Natural killer cell (primary cell): Measurements from ENCODE around the gene AKAP13. TPM values are rescaled to one million over a fixed set of nuclear protein-coding genes. Genes with fewer than 3 reads are reported as not detected.
A peak's percentile ranks its signal among the peaks of the same experiment; 100 is the strongest.

Source experiments
- ATAC-seq, 3 donors: fragments of 150-1000 bp in 2 of 3; fragments of 200-7000 bp in 1 of 3; cut with Tn5 transposase; 1 replicate in 1 of 3; 2 replicates in 2 of 3; pipeline ENCODE4 v1.10.0; 2021; ENCODE audit warnings: mild to moderate bottlenecking in 2 of 3, moderate library complexity in 2 of 3
- DNase-seq, 2 donors: peaks; one replicate each; pipeline versions ENCODE4 v3.0.0 to v3.0.0-alpha.2; 2013 to 2021; ENCODE audit warnings: mixed read lengths in 1 of 2
- H3K27ac ChIP-seq: one replicate; pipeline ENCODE4 v1.5.1; 2013; ENCODE audit warnings: mild to moderate bottlenecking, low read length
- H3K27me3 ChIP-seq: one replicate; pipeline ENCODE4 v1.6.1; 2013; ENCODE audit warnings: low read length; ENCODE audit not compliant: control insufficient read depth, insufficient read depth
- H3K36me3 ChIP-seq: one replicate; pipeline ENCODE4 v1.6.1; 2013; ENCODE audit warnings: low read length; ENCODE audit not compliant: control insufficient read depth, insufficient read depth
- H3K4me1 ChIP-seq: one replicate; pipeline ENCODE4 v1.6.1; 2013; ENCODE audit warnings: low read length; ENCODE audit not compliant: control insufficient read depth, insufficient read depth
- H3K4me3 ChIP-seq: one replicate; pipeline ENCODE4 v1.5.1; 2013; ENCODE audit warnings: low read length
- H3K9me3 ChIP-seq: one replicate; pipeline ENCODE4 v1.6.1; 2013; ENCODE audit warnings: low read length; ENCODE audit not compliant: control insufficient read depth, insufficient read depth
- H3K27ac Mint-ChIP-seq, 2 donors: one replicate each; pipeline ENCODE4 v1.8.0; 2022; ENCODE audit warnings: mild to moderate bottlenecking in 2 of 2, mixed read lengths in 2 of 2, moderate library complexity in 1 of 2
- H3K27me3 Mint-ChIP-seq, 2 donors: one replicate each; pipeline ENCODE4 v1.8.0; 2022; ENCODE audit warnings: low read depth in 2 of 2, mixed read lengths in 2 of 2
- H3K36me3 Mint-ChIP-seq: one replicate; pipeline ENCODE4 v1.8.0; 2022; ENCODE audit warnings: mixed read lengths
- H3K4me1 Mint-ChIP-seq, 2 donors: one replicate each; pipeline ENCODE4 v1.8.0; 2022; ENCODE audit warnings: mixed read lengths in 2 of 2
- H3K4me3 Mint-ChIP-seq: one replicate; pipeline ENCODE4 v1.8.0; 2022; ENCODE audit warnings: mild to moderate bottlenecking, moderate library complexity, mixed read lengths
- H3K9me3 Mint-ChIP-seq, 2 donors: one replicate each; pipeline ENCODE4 v1.8.0; 2022; ENCODE audit warnings: mixed read lengths in 2 of 2
- WGBS: methylation state at CpG from one replicate; pipeline ENCODE4 v1.1.7; 2013; ENCODE audit warnings: missing lambda C conversion rate; ENCODE audit not compliant: insufficient coverage; 5-methylcytosine and 5-hydroxymethylcytosine counted together
- intact Hi-C: fragments of 100-400 bp; cut with micrococcal nuclease; formaldehyde crosslinking; loops from one replicate; pipeline ENCODE4 v1.14.2; 2022
- total RNA-seq, 4 donors: library from RNA; stranded (reverse); fragments of 120-200 nt in 1 of 4; gene quantifications; one replicate each; pipeline versions ENCODE4 v1.2.3 to v1.2.4, GENCODE V29; 2013 to 2022
- TF ChIP-seq, protein P1 (sequence below): fragments of 200-600 bp; IDR thresholded peaks from one replicate; pipeline ENCODE4 v1.8.0; 2022; ENCODE audit warnings: antibody characterized with exemption

Gene AKAP13
- total RNA-seq, 3 donors from 2014 or later (not counting 1 experiment from before 2014, with no cell fraction given): 573 to 661 (median 647) TPM

DNA sequence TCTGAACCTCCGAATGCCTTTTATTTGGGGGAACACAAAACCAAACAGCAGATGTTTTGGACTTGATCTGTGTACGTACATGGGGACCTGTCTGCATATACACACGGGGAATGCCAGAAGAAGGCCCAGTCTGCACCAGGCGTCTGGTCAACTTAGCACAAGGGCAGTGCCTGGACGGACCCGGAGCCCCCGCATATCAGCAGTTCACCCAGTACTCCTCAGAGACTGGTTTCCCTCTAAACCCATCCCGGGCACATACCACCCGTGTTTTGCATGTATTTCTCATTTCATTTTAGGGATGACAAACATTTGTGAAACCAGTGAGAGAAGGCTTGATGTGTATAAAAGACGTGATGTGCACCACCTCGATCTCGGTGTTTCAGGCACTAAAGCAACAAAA lies 364.6 kb downstream of the AKAP13 start:
- H3K27ac ChIP-seq: no peak overlapping the region
- 97% methylated on average over 11 of the region's 12 CpGs for WGBS
- Mint-ChIP-seq H3K9me3 (no peaks in the 10 kb centered on the region), H3K27me3 (no peaks in the 10 kb centered on the region), H3K4me3 (no peak overlapping the region), H3K36me3 (peaks cover 5% of the 10 kb centered on the region), H3K4me1 (peaks cover 23 to 28% of the 10 kb centered on the region in 2 donors), H3K27ac (peak overlapping the region in 1 of 2 donors; percentile 27)
- no peaks in the 10 kb centered on the region for H3K9me3 ChIP-seq
- H3K27me3 ChIP-seq: no peaks in the 10 kb centered on the region
- intact Hi-C loops: no loop called here
- H3K36me3 ChIP-seq: peaks cover 92% of the 10 kb centered on the region
- H3K4me3 ChIP-seq: no peak overlapping the region
- TF ChIP-seq, protein P1, sequence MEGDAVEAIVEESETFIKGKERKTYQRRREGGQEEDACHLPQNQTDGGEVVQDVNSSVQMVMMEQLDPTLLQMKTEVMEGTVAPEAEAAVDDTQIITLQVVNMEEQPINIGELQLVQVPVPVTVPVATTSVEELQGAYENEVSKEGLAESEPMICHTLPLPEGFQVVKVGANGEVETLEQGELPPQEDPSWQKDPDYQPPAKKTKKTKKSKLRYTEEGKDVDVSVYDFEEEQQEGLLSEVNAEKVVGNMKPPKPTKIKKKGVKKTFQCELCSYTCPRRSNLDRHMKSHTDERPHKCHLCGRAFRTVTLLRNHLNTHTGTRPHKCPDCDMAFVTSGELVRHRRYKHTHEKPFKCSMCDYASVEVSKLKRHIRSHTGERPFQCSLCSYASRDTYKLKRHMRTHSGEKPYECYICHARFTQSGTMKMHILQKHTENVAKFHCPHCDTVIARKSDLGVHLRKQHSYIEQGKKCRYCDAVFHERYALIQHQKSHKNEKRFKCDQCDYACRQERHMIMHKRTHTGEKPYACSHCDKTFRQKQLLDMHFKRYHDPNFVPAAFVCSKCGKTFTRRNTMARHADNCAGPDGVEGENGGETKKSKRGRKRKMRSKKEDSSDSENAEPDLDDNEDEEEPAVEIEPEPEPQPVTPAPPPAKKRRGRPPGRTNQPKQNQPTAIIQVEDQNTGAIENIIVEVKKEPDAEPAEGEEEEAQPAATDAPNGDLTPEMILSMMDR: no peak
- peak in 1 of 2 donors; percentile 6 for DNase-seq
- no peak for ATAC-seq
- H3K4me1 ChIP-seq: no peaks in the 10 kb centered on the region

DNA sequence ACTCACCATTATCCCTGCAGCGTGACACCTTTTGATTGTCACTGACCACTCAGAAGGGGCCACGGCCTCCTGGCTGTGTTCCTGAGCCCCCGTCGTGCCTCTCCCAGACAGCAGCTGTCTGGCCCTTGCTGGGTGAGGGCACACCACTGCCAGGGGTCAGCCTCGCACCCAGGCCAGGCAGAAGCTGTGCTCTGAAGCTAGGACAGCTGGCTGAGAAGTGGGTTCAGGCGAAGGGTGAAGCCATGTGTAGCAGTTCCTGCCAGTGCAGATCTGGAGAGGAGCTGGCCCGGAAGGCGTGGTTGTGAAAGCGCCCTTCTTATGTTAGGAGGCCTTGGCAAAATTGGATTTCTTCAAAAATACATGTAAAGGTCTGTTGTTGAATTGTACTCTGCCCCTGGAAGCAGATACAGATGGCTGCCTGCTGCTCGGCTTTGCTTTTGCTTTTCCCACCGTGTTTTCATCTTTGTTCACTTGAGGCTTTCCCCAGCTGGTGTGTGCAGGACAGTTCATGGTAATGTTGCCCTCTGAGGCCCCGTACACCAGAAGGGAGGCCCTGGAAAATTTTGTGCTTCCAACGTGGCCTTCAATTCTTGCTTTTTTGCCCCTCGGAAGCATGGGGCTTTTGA lies 365.2 kb downstream of the AKAP13 start:
- no peaks in the 10 kb centered on the region for H3K27me3 ChIP-seq
- H3K36me3 ChIP-seq: peaks cover 86% of the 10 kb centered on the region
- H3K4me1 Mint-ChIP-seq: peaks cover 28 to 32% of the 10 kb centered on the region in 2 donors
- H3K4me3 Mint-ChIP-seq: no peak overlapping the region
- H3K9me3 Mint-ChIP-seq: no peaks in the 10 kb centered on the region
- DNase-seq: peak in 1 of 2 donors; percentile 2
- no peaks in the 10 kb centered on the region for H3K27me3 Mint-ChIP-seq
- no peaks in the 10 kb centered on the region for H3K36me3 Mint-ChIP-seq
- no peaks in the 10 kb centered on the region for H3K9me3 ChIP-seq
- H3K4me1 ChIP-seq: no peaks in the 10 kb centered on the region
- no peak for ATAC-seq
- H3K27ac ChIP-seq: no peak overlapping the region
- peak overlapping the region; percentile 18 to 26 for H3K27ac Mint-ChIP-seq
- no peak overlapping the region for H3K4me3 ChIP-seq
- TF ChIP-seq, protein P1: no peak
- intact Hi-C loops: no loop called here
- WGBS: 95% methylated on average over 14 of the region's 14 CpGs

DNA sequence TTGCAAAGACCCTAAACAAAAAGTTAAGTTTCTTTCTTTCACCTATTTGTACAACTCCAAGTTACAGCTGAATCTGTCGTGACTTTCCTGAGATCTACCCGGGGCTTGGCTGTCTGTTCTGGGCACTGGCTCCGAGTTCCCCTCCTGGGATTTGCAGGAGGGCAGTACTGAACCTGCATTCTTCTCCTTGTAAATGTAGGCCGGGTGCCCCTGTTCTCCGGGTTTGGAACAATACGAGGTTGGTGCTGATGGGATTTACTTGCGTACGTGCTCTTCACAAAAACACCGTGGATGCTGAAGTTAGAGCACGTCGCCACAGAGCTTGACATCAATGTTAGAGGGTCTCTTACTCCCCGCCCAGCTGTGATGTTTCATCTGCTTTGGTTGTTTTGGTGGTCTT lies 366.2 kb downstream of the AKAP13 start:
- 95% methylated on average over 12 of the region's 12 CpGs for WGBS
- no peaks in the 10 kb centered on the region for H3K27me3 Mint-ChIP-seq
- no peak overlapping the region for H3K4me3 Mint-ChIP-seq
- H3K27ac ChIP-seq: no peak overlapping the region
- DNase-seq (no peak), ATAC-seq (no peak)
- intact Hi-C loops: no loop called here
- H3K9me3 ChIP-seq: no peaks in the 10 kb centered on the region
- H3K27me3 ChIP-seq: no peaks in the 10 kb centered on the region
- H3K27ac Mint-ChIP-seq: peak overlapping the region; percentile 26 to 27
- H3K4me1 Mint-ChIP-seq: peaks cover 31 to 42% of the 10 kb centered on the region in 2 donors
- peaks cover 6% of the 10 kb centered on the region for H3K4me1 ChIP-seq
- H3K9me3 Mint-ChIP-seq: no peaks in the 10 kb centered on the region
- H3K36me3 ChIP-seq: peaks cover 76% of the 10 kb centered on the region
- TF ChIP-seq, protein P1: no peak
- H3K4me3 ChIP-seq: no peak overlapping the region
- no peaks in the 10 kb centered on the region for H3K36me3 Mint-ChIP-seq

DNA sequence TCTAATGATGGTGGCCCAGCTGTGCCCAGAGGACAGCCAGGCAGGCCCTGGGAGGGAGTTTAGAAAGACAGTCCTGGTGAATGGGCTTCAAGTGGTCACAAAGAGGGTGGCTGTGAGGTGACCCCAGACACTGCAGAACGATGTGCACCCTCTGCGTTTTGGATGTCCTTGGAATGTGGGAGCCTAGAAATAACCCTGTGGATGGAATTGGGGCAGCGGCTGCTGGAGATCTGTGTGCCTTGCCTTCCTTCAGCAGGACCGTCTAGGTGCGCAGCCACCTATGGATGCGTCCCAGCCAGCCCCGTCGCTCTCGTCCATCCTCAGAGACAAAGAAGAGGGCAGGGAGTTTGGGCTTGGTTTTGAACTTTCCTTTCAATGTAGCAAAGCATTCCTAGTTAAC lies 367.8 kb downstream of the AKAP13 start:
- DNase-seq (no peak), ATAC-seq (no peak)
- Mint-ChIP-seq H3K27me3 (no peaks in the 10 kb centered on the region), H3K9me3 (no peaks in the 10 kb centered on the region), H3K36me3 (no peaks in the 10 kb centered on the region), H3K27ac (peak overlapping the region in 1 of 2 donors; percentile 26), H3K4me3 (no peak overlapping the region), H3K4me1 (peaks cover 26 to 40% of the 10 kb centered on the region in 2 donors)
- Histone ChIP-seq H3K4me3 (no peak overlapping the region), H3K36me3 (peaks cover 61% of the 10 kb centered on the region), H3K27ac (no peak overlapping the region), H3K9me3 (no peaks in the 10 kb centered on the region), H3K27me3 (no peaks in the 10 kb centered on the region), H3K4me1 (peaks cover 12% of the 10 kb centered on the region)
- 97% methylated on average over 9 of the region's 9 CpGs for WGBS
- intact Hi-C loops: no loop called here
- TF ChIP-seq, protein P1: no peak
